HG02970 (cell line): ENCODE results near the gene RARA.
A peak's percentile ranks its signal among the peaks of the same experiment; 100 is the strongest.

Experiments
- ATAC-seq: cut with Tn5 transposase; IDR thresholded peaks from one replicate; pipeline ENCODE4 v1.9.1; 2021; ENCODE audit warnings: mild to moderate bottlenecking, moderate library complexity, moderate number of reproducible peaks; ENCODE audit not compliant: unreplicated experiment, low FRiP score

Gene RARA

GRCh38 chr17:40309031-40309948 lies at the start of gene RARA:
TSS of gene RARA (plus strand) at chr17:40309180. CDS start at chr17:40331219, 22,039 bp downstream.
- ATAC-seq: no peak

GRCh38 chr17:40259505-40259904 lies 49.5 kb upstream of the RARA start:
- no peak for ATAC-seq

GRCh38 chr17:40260528-40260927 lies 48.5 kb upstream of the RARA start:
- ATAC-seq: no peak

GRCh38 chr17:40264458-40265185 lies 44.4 kb upstream of the RARA start:
- no peak for ATAC-seq

GRCh38 chr17:40265337-40265736 lies 43.6 kb upstream of the RARA start:
- ATAC-seq: no peak

GRCh38 chr17:40266882-40267281 lies 42.1 kb upstream of the RARA start:
- ATAC-seq: no peak

- no peak for ATAC-seq
These were observed 40.8 kb upstream of the RARA start for GRCh38 chr17:40268141-40268712.

GRCh38 chr17:40278414-40278813 lies 30.6 kb upstream of the RARA start:
- no peak for ATAC-seq

GRCh38 chr17:40279402-40279801 lies 29.6 kb upstream of the RARA start:
- ATAC-seq: no peak

GRCh38 chr17:40281663-40282062 lies 27.3 kb upstream of the RARA start:
- ATAC-seq: no peak

- no peak for ATAC-seq
These were observed 25.3 kb upstream of the RARA start for GRCh38 chr17:40283662-40284061.

GRCh38 chr17:40284085-40284713 lies 24.8 kb upstream of the RARA start:
- ATAC-seq: no peak

- ATAC-seq: no peak
These were observed 22.5 kb upstream of the RARA start for GRCh38 chr17:40286473-40286872.

GRCh38 chr17:40287159-40287493 lies 21.9 kb upstream of the RARA start:
- peak; percentile 1 for ATAC-seq

GRCh38 chr17:40287494-40288369 lies 21.2 kb upstream of the RARA start, which contains the start of gene CDC6:
TSS of gene CDC6 (plus strand) at chr17:40287879. CDS start at chr17:40289421, 1,542 bp downstream.
- peak; percentile 97 for ATAC-seq

- ATAC-seq: no peak
These were observed 18.2 kb upstream of the RARA start for GRCh38 chr17:40290629-40291280.

GRCh38 chr17:40291281-40291664 lies 17.7 kb upstream of the RARA start:
- no peak for ATAC-seq

GRCh38 chr17:40293363-40293762 lies 15.6 kb upstream of the RARA start:
- ATAC-seq: no peak
